Adrenal gland (tissue), 5 donors: ENCODE results near the gene AGAP1.

Experiments used
- POLR2A ChIP-seq, 2 donors: fragments of 450-650 bp; IDR thresholded peaks; one replicate each; pipeline ENCODE4 v1.6.1; 2017; ENCODE audit warnings: antibody characterized with exemption in 2 of 2, mild to moderate bottlenecking in 2 of 2, moderate library complexity in 1 of 2
- TF ChIP-seq, protein P1 (sequence below), 6 experiments: fragments of 450-650 bp in 4 of 6; fragments of 200-600 bp in 2 of 6; sonication (generic) in 1 of 6; IDR thresholded peaks; 1 replicate in 5 of 6; 2 replicates in 1 of 6; pipeline versions ENCODE4 v1.5.1 to v1.8.0; 2016 to 2021; ENCODE audit warnings: antibody characterized with exemption in 6 of 6, mild to moderate bottlenecking in 2 of 6, moderate library complexity in 1 of 6
- donor health status: DM: no; HTN: no; CAD: no.

DNA sequence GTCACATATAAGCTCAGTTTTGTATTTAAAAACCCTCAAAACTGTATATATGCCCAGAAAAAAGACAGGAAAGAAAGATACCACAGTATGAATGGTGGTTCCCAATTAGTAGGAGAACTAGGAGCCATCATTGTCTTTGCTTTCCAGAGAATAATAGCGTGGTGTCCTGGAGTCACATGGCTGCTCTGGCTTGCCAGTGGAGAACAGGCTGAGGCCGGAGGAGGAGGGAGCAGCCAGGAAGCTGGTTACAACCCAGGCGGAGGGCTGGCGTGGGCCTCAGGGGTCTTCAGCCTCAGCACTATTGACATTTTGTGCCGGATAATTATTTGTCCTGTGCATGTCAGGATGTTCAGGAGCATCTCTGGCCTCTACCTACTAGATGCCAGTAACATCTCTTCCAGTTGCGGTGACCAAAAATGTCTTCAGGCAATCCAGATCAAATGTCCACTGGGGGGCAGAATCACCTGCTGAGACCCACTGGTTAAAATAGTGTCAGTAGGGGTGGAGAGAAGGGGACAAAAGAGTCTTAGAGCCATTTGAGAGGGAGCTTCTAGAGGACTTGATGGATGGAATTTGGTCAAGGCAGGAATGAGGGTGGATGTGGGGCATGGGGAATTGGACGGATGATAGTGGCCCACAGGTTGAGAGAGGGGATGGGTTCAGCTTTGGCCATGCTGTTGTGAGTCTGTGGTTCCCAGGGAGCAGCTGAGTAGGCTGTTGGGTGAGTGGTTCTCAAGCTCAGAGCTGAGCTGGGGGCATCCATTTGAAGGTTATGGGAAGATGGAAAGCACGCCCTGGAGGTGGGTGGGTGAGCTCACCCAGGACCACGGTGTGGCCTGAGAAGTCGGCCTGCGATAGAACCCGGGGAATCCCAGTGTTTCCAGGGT is 144.9 kb downstream of the AGAP1 start:
- TF ChIP-seq, protein P1, sequence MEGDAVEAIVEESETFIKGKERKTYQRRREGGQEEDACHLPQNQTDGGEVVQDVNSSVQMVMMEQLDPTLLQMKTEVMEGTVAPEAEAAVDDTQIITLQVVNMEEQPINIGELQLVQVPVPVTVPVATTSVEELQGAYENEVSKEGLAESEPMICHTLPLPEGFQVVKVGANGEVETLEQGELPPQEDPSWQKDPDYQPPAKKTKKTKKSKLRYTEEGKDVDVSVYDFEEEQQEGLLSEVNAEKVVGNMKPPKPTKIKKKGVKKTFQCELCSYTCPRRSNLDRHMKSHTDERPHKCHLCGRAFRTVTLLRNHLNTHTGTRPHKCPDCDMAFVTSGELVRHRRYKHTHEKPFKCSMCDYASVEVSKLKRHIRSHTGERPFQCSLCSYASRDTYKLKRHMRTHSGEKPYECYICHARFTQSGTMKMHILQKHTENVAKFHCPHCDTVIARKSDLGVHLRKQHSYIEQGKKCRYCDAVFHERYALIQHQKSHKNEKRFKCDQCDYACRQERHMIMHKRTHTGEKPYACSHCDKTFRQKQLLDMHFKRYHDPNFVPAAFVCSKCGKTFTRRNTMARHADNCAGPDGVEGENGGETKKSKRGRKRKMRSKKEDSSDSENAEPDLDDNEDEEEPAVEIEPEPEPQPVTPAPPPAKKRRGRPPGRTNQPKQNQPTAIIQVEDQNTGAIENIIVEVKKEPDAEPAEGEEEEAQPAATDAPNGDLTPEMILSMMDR (IDR thresholded peaks at IDR 0.05) = no peak
- no peak for TF ChIP-seq POLR2A (IDR thresholded peaks at IDR 0.05)
